ENCODE measurements around the gene F2RL1. TPM values are rescaled to one million over a fixed set of nuclear protein-coding genes. Genes with fewer than 3 reads are reported as not detected.

Gene F2RL1
- total and polyA plus RNA-seq, 2 experiments from 2014 or later: 15.3 to 32.1 TPM

DNA sequence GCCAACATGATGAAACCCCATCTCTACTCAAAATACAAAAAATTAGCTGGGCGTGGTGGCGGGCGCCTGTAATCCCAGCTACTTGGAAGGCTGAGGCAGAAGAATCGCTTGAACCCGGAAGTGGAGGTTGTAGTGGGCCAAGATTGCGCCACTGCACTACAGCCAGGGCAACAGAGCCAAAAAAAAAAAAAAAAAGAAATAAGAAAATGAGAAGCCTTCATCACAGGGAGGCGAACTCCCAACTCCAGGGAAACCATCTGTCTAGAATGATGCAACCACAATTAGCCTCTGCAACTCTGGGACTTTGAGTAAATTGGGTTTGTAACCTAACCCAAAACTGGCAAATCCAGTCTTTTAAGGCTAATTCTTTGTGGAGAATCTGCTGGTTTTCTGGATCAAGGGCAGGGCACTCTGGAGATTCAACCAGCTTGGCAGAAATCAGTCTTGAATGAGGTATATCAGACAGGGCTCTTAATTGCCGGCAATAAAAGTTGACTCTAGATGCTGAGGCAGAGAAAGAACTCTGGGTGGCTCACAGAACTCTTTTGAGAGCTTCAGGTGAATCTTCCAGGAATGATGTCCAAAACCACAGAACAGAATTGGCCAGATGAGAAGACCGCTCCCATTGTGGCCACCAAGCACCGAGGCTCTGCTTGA, 40.9 kb downstream of the F2RL1 start:
- H3K36me3 Mint-ChIP-seq (ENCODE audit: low read depth): peaks cover 17% of the 10 kb centered on the region; the same call in 2 of the 3 replicates
- H3K27me3 ChIP-seq (ENCODE audit: insufficient read depth): no peaks in the 10 kb centered on the region
- H3F3A ChIP-seq (replicated peaks; ENCODE audit: low read depth): no peaks in the 10 kb centered on the region
- H3K36me3 ChIP-seq (ENCODE audit: insufficient read depth): no peaks in the 10 kb centered on the region; the same call in 1 of the 2 replicates
- no peak for TF ChIP-seq EZH2 (IDR thresholded peaks at IDR 0.05; ENCODE audit: low read depth, unreplicated experiment)
- TF ChIP-seq CREB1 (CRISPR knock-in tag; IDR thresholded peaks at IDR 0.05; ENCODE audit: low read depth): no peak
- TF ChIP-seq STAT1 (IDR thresholded peaks at IDR 0.05; ENCODE audit: unreplicated experiment): no peak
- TF ChIP-seq, protein P1, sequence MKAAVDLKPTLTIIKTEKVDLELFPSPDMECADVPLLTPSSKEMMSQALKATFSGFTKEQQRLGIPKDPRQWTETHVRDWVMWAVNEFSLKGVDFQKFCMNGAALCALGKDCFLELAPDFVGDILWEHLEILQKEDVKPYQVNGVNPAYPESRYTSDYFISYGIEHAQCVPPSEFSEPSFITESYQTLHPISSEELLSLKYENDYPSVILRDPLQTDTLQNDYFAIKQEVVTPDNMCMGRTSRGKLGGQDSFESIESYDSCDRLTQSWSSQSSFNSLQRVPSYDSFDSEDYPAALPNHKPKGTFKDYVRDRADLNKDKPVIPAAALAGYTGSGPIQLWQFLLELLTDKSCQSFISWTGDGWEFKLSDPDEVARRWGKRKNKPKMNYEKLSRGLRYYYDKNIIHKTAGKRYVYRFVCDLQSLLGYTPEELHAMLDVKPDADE (IDR thresholded peaks at IDR 0.05): no peak
- no peak for TF ChIP-seq EZH2phosphoT487 (IDR thresholded peaks at IDR 0.05; ENCODE audit: unreplicated experiment)
- TF ChIP-seq ZNF462 (CRISPR knock-in tag; IDR thresholded peaks at IDR 0.05): no peak
- no peak for TF ChIP-seq ZNF331 (CRISPR knock-in tag; IDR thresholded peaks at IDR 0.05; ENCODE audit: low read depth)
- TF ChIP-seq ZNF114 (CRISPR knock-in tag; IDR thresholded peaks at IDR 0.05): no peak
- no peak for TF ChIP-seq JUNB (IDR thresholded peaks at IDR 0.05; ENCODE audit: unreplicated experiment)
- no peak for TF ChIP-seq POLR2AphosphoS5 (IDR thresholded peaks at IDR 0.05; ENCODE audit: low read depth)
- H3K27ac ChIP-seq (ENCODE audit: low read depth): no peak overlapping the region
- H3K4me2 ChIP-seq: no peak overlapping the region
- H3K4me1 Mint-ChIP-seq: no peaks in the 10 kb centered on the region
- H4K20me1 ChIP-seq (replicated peaks; ENCODE audit: insufficient read depth): no peaks in the 10 kb centered on the region
- peaks cover 21% of the 10 kb centered on the region for H3K9me3 Mint-ChIP-seq
- no peak overlapping the region for H3K4me3 ChIP-seq
- no peak overlapping the region for H3K4me3 Mint-ChIP-seq
- H3K4me1 ChIP-seq (ENCODE audit: insufficient read depth): no peaks in the 10 kb centered on the region
- no peak for ATAC-seq
- peak overlapping the region; percentile 66; the same call in 1 of the 2 replicates for H2AFZ ChIP-seq
- H3K27ac Mint-ChIP-seq: no peak overlapping the region
- peaks cover 8% of the 10 kb centered on the region for H3K27me3 Mint-ChIP-seq (ENCODE audit: insufficient read depth, low read depth, poor library complexity)
- no peaks in the 10 kb centered on the region for H3K9me2 ChIP-seq (ENCODE audit: insufficient read depth)
- H3K79me2 ChIP-seq (replicated peaks; ENCODE audit: insufficient read depth): no peaks in the 10 kb centered on the region
- no peak for DNase-seq (ENCODE audit: low spot score)
